ENCODE measurements around the gene KIRREL3. TPM values are rescaled to one million over a fixed set of nuclear protein-coding genes. Genes with fewer than 3 reads are reported as not detected.

KIRREL3 gene
- total and polyA plus RNA-seq, 2 of the 4 experiments (the other 2 are of a cell fraction), result 10.9 to 15.9 TPM

DNA sequence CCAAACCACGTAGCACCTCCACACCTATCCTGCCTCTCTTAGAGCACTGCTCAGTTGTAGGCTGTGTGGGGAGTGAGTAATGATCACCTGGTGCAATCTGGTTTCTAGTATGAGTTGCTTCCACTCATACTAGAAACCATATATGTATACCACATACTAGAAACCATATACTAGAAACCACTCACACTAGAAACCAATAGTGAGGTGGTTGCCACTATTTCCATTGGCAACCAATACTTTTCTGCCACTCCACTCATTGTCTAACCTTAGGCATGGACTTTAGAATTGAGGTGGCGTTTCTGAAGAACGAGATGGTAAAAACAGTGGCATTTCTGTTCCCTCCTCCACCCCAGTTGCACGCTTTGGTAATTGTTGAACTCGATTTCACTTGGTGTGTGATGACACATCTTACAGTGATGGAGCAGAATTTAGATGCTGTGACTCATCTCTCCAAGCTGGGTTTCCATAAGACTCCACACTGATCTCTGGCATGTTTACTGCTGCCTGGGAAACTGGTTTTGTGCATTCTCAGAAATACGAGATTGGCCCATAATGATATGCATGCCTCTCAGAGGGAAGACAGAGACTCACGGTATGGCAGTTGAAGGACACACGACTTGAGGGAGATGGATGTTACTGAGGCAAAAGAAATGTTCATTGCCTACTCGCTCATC is 82.9 kb downstream of the KIRREL3 start:
- Histone ChIP-seq H3K4me1 (ENCODE audit: control insufficient read depth, insufficient read depth, low read length) (peaks cover 16% of the 10 kb centered on the region), H2AFZ (replicated peaks; ENCODE audit: low read length, poor library complexity) (peak overlapping the region; percentile 74), H3K9me1 (ENCODE audit: insufficient read depth, low read length) (peaks cover 26% of the 10 kb centered on the region), H2AK5ac (ENCODE audit: low read depth, low read length) (peak overlapping the region; percentile 89), H3K27me3 (ENCODE audit: control insufficient read depth, insufficient read depth, low read length) (no peaks in the 10 kb centered on the region), H3K79me1 (ENCODE audit: low read depth in 1 of 2, low read length in 2 of 2) (peaks cover 23 to 52% of the 10 kb centered on the region in 2 experiments), H3K4me3 (ENCODE audit: insufficient read depth, low read depth, low read length) (peak overlapping the region; percentile 5; the same call in 1 of the 2 replicates), H2BK5ac (ENCODE audit: low read depth, low read length, poor library complexity, severe bottlenecking) (peak overlapping the region; percentile 98), H3K9ac (ENCODE audit: low read depth, low read length) (peak overlapping the region; percentile 61), H3K56ac (ENCODE audit: extremely low read depth, insufficient read depth, low read length) (peak overlapping the region; percentile 50; the same call in 1 of the 2 replicates), H2AK9ac (replicated peaks; ENCODE audit: low read depth, low read length, poor library complexity) (peak overlapping the region; percentile 13), H3K9me3 (ENCODE audit: control insufficient read depth, insufficient read depth, low read length) (no peaks in the 10 kb centered on the region), H2BK20ac (ENCODE audit: low read depth, low read length) (peak overlapping the region; percentile 89), H3K18ac (ENCODE audit: low read depth, low read length) (peak overlapping the region; percentile 79), H4K8ac (ENCODE audit: low read depth in 2 of 2, low read length in 2 of 2) (peak overlapping the region; percentile 20 to 81; a peak in 3 of 4 replicates), H4K20me1 (ENCODE audit: insufficient read depth, low read length) (no peaks in the 10 kb centered on the region; the same call in 1 of the 2 replicates), H2BK15ac (ENCODE audit: low read depth, low read length) (peak overlapping the region; percentile 90; the same call in 2 of the 3 replicates), H2BK120ac (ENCODE audit: low read depth, low read length) (peak overlapping the region; percentile 87), H3K27ac (ENCODE audit: insufficient read depth, low read length) (peak overlapping the region; percentile 96), H3K23ac (ENCODE audit: low read depth, low read length) (peak overlapping the region; percentile 74), H4K5ac (ENCODE audit: low read depth, low read length) (peak overlapping the region; percentile 69), H3K14ac (replicated peaks; ENCODE audit: low read depth, low read length) (peak overlapping the region; percentile 62), H3K36me3 (ENCODE audit: control insufficient read depth, insufficient read depth, low read length) (no peaks in the 10 kb centered on the region), H3K4ac (ENCODE audit: low read depth, low read length) (peak overlapping the region; percentile 82), H3K4me2 (ENCODE audit: low read depth, low read length) (peak overlapping the region; percentile 72), H4K91ac (ENCODE audit: insufficient read depth, low read depth, low read length) (peak overlapping the region; percentile 90)
- WGBS, 2 experiments (ENCODE audit: extremely low coverage in 2 of 2, insufficient read length in 1 of 2), result 7% methylated on average over 3 of the region's 9 CpGs; no CpG with 5 or more reads in 1 of the 2 experiments
- peak; percentile 99 for DNase-seq
- POLR2A ChIA-PET (ENCODE audit: unreplicated experiment), result no interaction called here
- peak; percentile 85 for ATAC-seq (ENCODE audit: low read depth)
- dilution Hi-C loops (cut with HindIII; ENCODE audit: low sequenced_read_pairs, unreplicated experiment) (no loop called here), intact Hi-C loops (cut with micrococcal nuclease) (loop anchor here (5.0 kb wide), 1 partner anchor 75 kb away; no protein-coding TSS in a partner anchor), in situ Hi-C loops (cut with MboI; ENCODE audit: low sequenced_read_pairs) (no loop called here)
- CTCF ChIA-PET, result no interaction called here
- BruUV-seq (replicated peaks), result no TSS peak
- TF ChIP-seq FOS (IDR thresholded peaks at IDR 0.05; ENCODE audit: low read depth, low read length), result peak; percentile 99
- peak; percentile 97 for TF ChIP-seq NFE2L2 (IDR thresholded peaks at IDR 0.05; ENCODE audit: low read depth, low read length)
- peak; percentile 91 for TF ChIP-seq BHLHE40 (IDR thresholded peaks at IDR 0.05; ENCODE audit: low read depth, low read length)
- TF ChIP-seq, protein P1, sequence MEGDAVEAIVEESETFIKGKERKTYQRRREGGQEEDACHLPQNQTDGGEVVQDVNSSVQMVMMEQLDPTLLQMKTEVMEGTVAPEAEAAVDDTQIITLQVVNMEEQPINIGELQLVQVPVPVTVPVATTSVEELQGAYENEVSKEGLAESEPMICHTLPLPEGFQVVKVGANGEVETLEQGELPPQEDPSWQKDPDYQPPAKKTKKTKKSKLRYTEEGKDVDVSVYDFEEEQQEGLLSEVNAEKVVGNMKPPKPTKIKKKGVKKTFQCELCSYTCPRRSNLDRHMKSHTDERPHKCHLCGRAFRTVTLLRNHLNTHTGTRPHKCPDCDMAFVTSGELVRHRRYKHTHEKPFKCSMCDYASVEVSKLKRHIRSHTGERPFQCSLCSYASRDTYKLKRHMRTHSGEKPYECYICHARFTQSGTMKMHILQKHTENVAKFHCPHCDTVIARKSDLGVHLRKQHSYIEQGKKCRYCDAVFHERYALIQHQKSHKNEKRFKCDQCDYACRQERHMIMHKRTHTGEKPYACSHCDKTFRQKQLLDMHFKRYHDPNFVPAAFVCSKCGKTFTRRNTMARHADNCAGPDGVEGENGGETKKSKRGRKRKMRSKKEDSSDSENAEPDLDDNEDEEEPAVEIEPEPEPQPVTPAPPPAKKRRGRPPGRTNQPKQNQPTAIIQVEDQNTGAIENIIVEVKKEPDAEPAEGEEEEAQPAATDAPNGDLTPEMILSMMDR (conservative IDR thresholded peaks at IDR 0.05; ENCODE audit: low read depth, low read length), result no peak
- peak; percentile 87; the same call in 1 of the 2 replicates for TF ChIP-seq CHD1 (IDR thresholded peaks at IDR 0.05; ENCODE audit: low read depth, low read length)
- TF ChIP-seq RCOR1 (IDR thresholded peaks at IDR 0.05; ENCODE audit: insufficient replicate concordance, low read length), result peak; percentile 89
- TF ChIP-seq MXI1 (IDR thresholded peaks at IDR 0.05; ENCODE audit: borderline replicate concordance, low read depth, low read length), result peak; percentile 68; the same call in 1 of the 2 replicates
- TF ChIP-seq MAFK (IDR thresholded peaks at IDR 0.05; ENCODE audit: low read depth, low read length), result peak; percentile 68
- TF ChIP-seq, protein P2, sequence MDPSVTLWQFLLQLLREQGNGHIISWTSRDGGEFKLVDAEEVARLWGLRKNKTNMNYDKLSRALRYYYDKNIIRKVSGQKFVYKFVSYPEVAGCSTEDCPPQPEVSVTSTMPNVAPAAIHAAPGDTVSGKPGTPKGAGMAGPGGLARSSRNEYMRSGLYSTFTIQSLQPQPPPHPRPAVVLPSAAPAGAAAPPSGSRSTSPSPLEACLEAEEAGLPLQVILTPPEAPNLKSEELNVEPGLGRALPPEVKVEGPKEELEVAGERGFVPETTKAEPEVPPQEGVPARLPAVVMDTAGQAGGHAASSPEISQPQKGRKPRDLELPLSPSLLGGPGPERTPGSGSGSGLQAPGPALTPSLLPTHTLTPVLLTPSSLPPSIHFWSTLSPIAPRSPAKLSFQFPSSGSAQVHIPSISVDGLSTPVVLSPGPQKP (IDR thresholded peaks at IDR 0.05; ENCODE audit: borderline replicate concordance, low read depth, low read length), result no peak
- no peak for TF ChIP-seq SMC3 (IDR thresholded peaks at IDR 0.05; ENCODE audit: low read depth, low read length)
- TF ChIP-seq CEBPB (IDR thresholded peaks at IDR 0.05; ENCODE audit: low read depth, low read length), result peak; percentile 87
- peak; percentile 28 for TF ChIP-seq RAD21 (IDR thresholded peaks at IDR 0.05; ENCODE audit: low read length)
- TF ChIP-seq POLR2A (IDR thresholded peaks at IDR 0.05; ENCODE audit: low read depth, low read length), result 0 out of 2 replicates have a peak, but pooled peaks have one; percentile 57
- TF ChIP-seq RFX5 (IDR thresholded peaks at IDR 0.05; ENCODE audit: low read depth, low read length), result 0 out of 2 replicates have a peak, but pooled peaks have one; percentile 37
- TF ChIP-seq MAZ (IDR thresholded peaks at IDR 0.05; ENCODE audit: borderline replicate concordance, low read depth, low read length), result no peak

All from IMR-90 (cell line).